Liver (tissue), 9 donors: ENCODE measurements around the gene ABHD17A. TPM values are rescaled to one million over a fixed set of nuclear protein-coding genes. Genes with fewer than 3 reads are reported as not detected.

Source experiments
- DNase-seq: peaks from one replicate; pipeline ENCODE4 v3.0.0-alpha.2; 2017; ENCODE audit warnings: low spot score
- H3K27ac ChIP-seq, 2 donors: one replicate each; pipeline ENCODE4 v1.7.0; 2013; ENCODE audit warnings: inconsistent platforms in 2 of 2, low read length in 2 of 2, control low read depth in 1 of 2, low read depth in 1 of 2, mild to moderate bottlenecking in 1 of 2
- H3K27me3 ChIP-seq, 4 donors: one replicate each; pipeline versions ENCODE4 v1.6.1 to v1.7.0; 2013; ENCODE audit warnings: low read length in 3 of 4, inconsistent platforms in 1 of 4, mild to moderate bottlenecking in 1 of 4, moderate library complexity in 1 of 4; ENCODE audit not compliant: control insufficient read depth in 4 of 4, insufficient read depth in 4 of 4
- H3K36me3 ChIP-seq, 4 donors: one replicate each; pipeline versions ENCODE4 v1.6.1 to v1.7.0; 2013; ENCODE audit warnings: low read length in 3 of 4, mild to moderate bottlenecking in 3 of 4, low read depth in 1 of 4, moderate library complexity in 1 of 4; ENCODE audit not compliant: control insufficient read depth in 4 of 4, insufficient read depth in 3 of 4
- H3K4me1 ChIP-seq, 4 donors: one replicate each; pipeline versions ENCODE4 v1.6.1 to v1.7.0; 2013; ENCODE audit warnings: low read length in 3 of 4, mild to moderate bottlenecking in 3 of 4, moderate library complexity in 1 of 4; ENCODE audit not compliant: control insufficient read depth in 4 of 4, insufficient read depth in 4 of 4
- H3K4me3 ChIP-seq, 3 donors: one replicate each; pipeline versions ENCODE4 v1.6.1 to v1.7.0; 2013; ENCODE audit warnings: low read length in 3 of 3, control low read depth in 1 of 3, low read depth in 1 of 3, mild to moderate bottlenecking in 1 of 3
- H3K9ac ChIP-seq, 2 donors: one replicate each; pipeline ENCODE4 v1.7.0; 2013; ENCODE audit warnings: low read length in 2 of 2, mild to moderate bottlenecking in 2 of 2, moderate library complexity in 2 of 2, control low read depth in 1 of 2, low read depth in 1 of 2
- H3K9me3 ChIP-seq, 4 donors: one replicate each; pipeline versions ENCODE4 v1.6.1 to v1.7.0; 2013; ENCODE audit warnings: low read length in 3 of 4; ENCODE audit not compliant: control insufficient read depth in 4 of 4
- EGR1 ChIP-seq, 2 donors: IDR thresholded peaks; 2 replicates each; pipeline ENCODE4 v1.6.1; 2016 to 2018; ENCODE audit warnings: antibody characterized with exemption in 2 of 2, low read depth in 2 of 2
- FOXA1 ChIP-seq: IDR thresholded peaks from 2 replicates; pipeline ENCODE4 v1.6.1; 2016; ENCODE audit warnings: antibody characterized with exemption
- GABPA ChIP-seq, 2 donors: IDR thresholded peaks in 1 of 2; conservative IDR thresholded peaks in 1 of 2; 2 replicates each; pipeline ENCODE4 v1.6.1; 2016; ENCODE audit warnings: antibody characterized with exemption in 2 of 2, mild to moderate bottlenecking in 1 of 2, moderate library complexity in 1 of 2
- HNF4A ChIP-seq, 2 donors: conservative IDR thresholded peaks; 2 replicates each; pipeline ENCODE4 v1.6.1; 2016; ENCODE audit warnings: antibody characterized with exemption in 2 of 2, mild to moderate bottlenecking in 2 of 2
- HNF4G ChIP-seq: IDR thresholded peaks from 2 replicates; pipeline ENCODE4 v1.6.1; 2016; ENCODE audit warnings: antibody characterized with exemption
- JUND ChIP-seq, 2 donors: IDR thresholded peaks; 2 replicates each; pipeline ENCODE4 v1.6.1; 2016; ENCODE audit warnings: antibody characterized with exemption in 2 of 2
- RAD21 ChIP-seq, 2 donors: IDR thresholded peaks; 2 replicates each; pipeline ENCODE4 v1.6.1; 2016; ENCODE audit warnings: antibody characterized with exemption in 2 of 2, mild to moderate bottlenecking in 2 of 2
- RXRA ChIP-seq, 2 donors: IDR thresholded peaks; 2 replicates each; pipeline ENCODE4 v1.6.1; 2017 to 2018; ENCODE audit warnings: antibody characterized with exemption in 2 of 2, mild to moderate bottlenecking in 1 of 2
- SP1 ChIP-seq: IDR thresholded peaks from 2 replicates; pipeline ENCODE4 v1.6.1; 2018; ENCODE audit warnings: antibody characterized with exemption, mild to moderate bottlenecking
- WGBS: extraction: QIAGEN DNeasy Blood & Tissue Kit; methylation state at CpG from one replicate; pipeline ENCODE4 v1.1.7; 2013; 5-methylcytosine and 5-hydroxymethylcytosine counted together
- polyA plus RNA-seq, 2 donors: library from polyadenylated mRNA; stranded (reverse) in 1 of 2; unstranded in 1 of 2; fragments of 200-250 nt in 1 of 2; fragments of >200 nt in 1 of 2; fragmentation: Nextera tagmentation in 1 of 2; extraction: Ambion mirVana in 1 of 2; gene quantifications; one replicate each; pipeline versions ENCODE4 v1.2.1 to v1.2.3, GENCODE V29; 2013 to 2015
- total RNA-seq, 2 donors: library from RNA; depleted of rRNA; stranded (reverse); fragments of >200 nt; gene quantifications; one replicate each; pipeline ENCODE4 v1.2.3, GENCODE V29; 2014
- TF ChIP-seq, protein P1 (sequence below): IDR thresholded peaks from 2 replicates; pipeline ENCODE4 v1.6.1; 2016; ENCODE audit warnings: antibody characterized with exemption
- TF ChIP-seq, protein P2 (sequence below): IDR thresholded peaks from 2 replicates; pipeline ENCODE4 v1.6.1; 2016; ENCODE audit warnings: antibody characterized with exemption
- TF ChIP-seq, protein P3 (sequence below): IDR thresholded peaks from 2 replicates; pipeline ENCODE4 v1.6.1; 2016; ENCODE audit warnings: antibody characterized with exemption
- TF ChIP-seq, protein P4 (sequence below): IDR thresholded peaks from 2 replicates; pipeline ENCODE4 v1.6.1; 2016; ENCODE audit warnings: antibody characterized with exemption, mild to moderate bottlenecking
- donor health status: healthy.
- donor health status: healthy.
- donor health status: healthy.
- donor health status: healthy.
- donor health status: healthy.

ABHD17A gene
- total and polyA plus RNA-seq, 4 donors, result 8.1 to 30.2 (median 27.0) TPM

DNA sequence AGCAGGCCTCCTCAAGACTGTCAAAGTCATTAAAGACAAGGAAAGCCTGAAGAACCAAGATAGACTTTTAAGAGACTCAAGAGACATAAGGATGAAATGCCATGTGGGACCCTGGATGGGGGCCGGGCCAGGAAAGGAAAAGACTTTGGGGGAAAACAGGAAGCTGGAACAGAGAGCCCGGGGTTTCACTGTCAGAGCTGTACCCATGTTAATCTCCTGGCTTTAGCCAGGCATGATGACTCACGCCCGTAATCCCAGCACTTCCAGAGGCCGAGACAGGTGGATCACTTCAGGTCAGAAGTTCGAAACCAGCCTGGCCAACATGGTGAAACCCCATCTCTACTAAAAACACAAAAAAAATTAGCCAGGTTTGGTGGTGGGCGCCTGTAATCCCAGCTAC is 16.3 kb downstream of the ABHD17A start:
- H3K36me3 ChIP-seq, result peaks cover 0 to 3% (median 0%) of the 10 kb centered on the region in 4 donors
- H3K4me1 ChIP-seq, result peaks cover 32 to 58% (median 45%) of the 10 kb centered on the region in 4 donors

DNA sequence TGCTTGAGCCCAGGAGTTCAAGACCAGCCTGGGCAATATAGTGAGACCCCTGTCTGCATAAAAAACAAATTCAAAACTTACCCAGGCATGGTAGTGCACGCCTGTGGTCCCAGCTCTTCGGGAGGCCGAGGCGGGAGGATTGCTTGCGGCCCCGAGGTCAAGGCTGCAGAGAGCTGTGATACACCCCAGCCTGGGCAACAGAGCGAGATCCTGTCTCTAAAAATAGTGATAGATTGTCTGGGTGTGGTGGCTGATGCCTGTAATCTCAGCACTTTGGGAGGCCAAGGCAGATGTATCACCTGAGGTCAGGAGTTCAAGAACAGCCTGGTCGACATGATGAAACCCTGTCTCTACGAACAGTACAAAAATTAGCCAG is 18.0 kb downstream of the ABHD17A start:
- no peak for TF ChIP-seq RAD21 (IDR thresholded peaks at IDR 0.05)
- TF ChIP-seq, protein P1, sequence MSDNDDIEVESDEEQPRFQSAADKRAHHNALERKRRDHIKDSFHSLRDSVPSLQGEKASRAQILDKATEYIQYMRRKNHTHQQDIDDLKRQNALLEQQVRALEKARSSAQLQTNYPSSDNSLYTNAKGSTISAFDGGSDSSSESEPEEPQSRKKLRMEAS, result no peak
- H3K27me3 ChIP-seq, result no peaks in the 10 kb centered on the region
- WGBS, result 85% methylated on average over 9 of the region's 9 CpGs

More for the DNA sequence above, 16.3 kb downstream of the ABHD17A start:
- 92% methylated on average over 7 of the region's 7 CpGs for WGBS
- no peak for DNase-seq
- Histone ChIP-seq H3K9me3 (no peaks in the 10 kb centered on the region), H3K27ac (no peak overlapping the region), H3K9ac (no peak overlapping the region), H3K4me3 (no peak overlapping the region), H3K27me3 (no peaks in the 10 kb centered on the region)
- TF ChIP-seq EGR1 (IDR thresholded peaks at IDR 0.05; ENCODE audit: low read depth in 2 of 2), result no peak
- TF ChIP-seq HNF4A (conservative IDR thresholded peaks at IDR 0.05), result no peak
- TF ChIP-seq RAD21 (IDR thresholded peaks at IDR 0.05), result no peak
- TF ChIP-seq JUND (IDR thresholded peaks at IDR 0.05), result no peak
- no peak for TF ChIP-seq GABPA (IDR thresholded peaks at IDR 0.05 in 1 of 2, conservative IDR thresholded peaks at IDR 0.05 in 1 of 2)

DNA sequence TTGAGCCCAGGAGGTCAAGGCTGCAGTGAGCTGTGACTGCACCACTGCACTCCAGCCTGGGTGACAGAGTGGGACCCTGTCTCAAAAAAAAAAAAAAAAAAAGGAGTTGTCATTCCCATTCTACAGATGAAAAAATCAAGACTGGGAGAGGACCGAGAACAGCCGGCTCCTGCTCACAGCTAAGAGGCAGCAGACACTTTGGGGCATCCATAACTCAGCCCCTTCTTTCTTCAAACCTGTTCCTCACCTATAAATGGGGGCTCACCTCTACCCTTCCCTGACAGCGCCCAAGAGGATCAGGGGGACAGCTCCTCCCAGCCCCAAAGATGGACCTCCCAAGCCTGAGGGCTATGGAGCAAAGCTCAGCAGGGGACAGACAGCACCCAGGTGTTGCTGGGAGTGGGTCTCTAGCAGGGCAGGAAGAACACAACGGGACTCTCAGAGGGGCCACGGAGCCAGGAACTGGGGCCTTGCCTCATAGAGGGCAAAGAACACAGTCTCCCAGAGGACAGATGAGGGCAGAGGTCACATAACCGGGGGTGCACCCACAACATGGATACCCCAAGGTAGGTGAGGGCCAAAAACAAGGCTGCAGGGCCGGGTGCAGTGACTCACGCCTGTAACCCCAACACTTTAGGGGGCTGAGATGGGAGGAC is 18.5 kb downstream of the ABHD17A start:
- Histone ChIP-seq H3K4me1 (peaks cover 16 to 43% (median 29%) of the 10 kb centered on the region in 4 donors), H3K27ac (no peak overlapping the region), H3K9me3 (no peaks in the 10 kb centered on the region), H3K27me3 (no peaks in the 10 kb centered on the region), H3K4me3 (no peak overlapping the region), H3K36me3 (no peaks in the 10 kb centered on the region), H3K9ac (no peak overlapping the region)
- no peak for DNase-seq
- 69% methylated on average over 8 of the region's 8 CpGs for WGBS
- TF ChIP-seq EGR1 (IDR thresholded peaks at IDR 0.05; ENCODE audit: low read depth in 2 of 2) (no peak), HNF4A (conservative IDR thresholded peaks at IDR 0.05) (peak; percentile 52), RXRA (IDR thresholded peaks at IDR 0.05) (peak in 1 of 2 donors; percentile 42)

More for the DNA sequence above, 18.0 kb downstream of the ABHD17A start:
- no peak overlapping the region for H3K4me3 ChIP-seq
- no peaks in the 10 kb centered on the region for H3K36me3 ChIP-seq
- no peak overlapping the region for H3K27ac ChIP-seq
- no peak overlapping the region for H3K9ac ChIP-seq
- no peak for DNase-seq
- peaks cover 17 to 44% (median 29%) of the 10 kb centered on the region in 4 donors for H3K4me1 ChIP-seq
- no peaks in the 10 kb centered on the region for H3K9me3 ChIP-seq

DNA sequence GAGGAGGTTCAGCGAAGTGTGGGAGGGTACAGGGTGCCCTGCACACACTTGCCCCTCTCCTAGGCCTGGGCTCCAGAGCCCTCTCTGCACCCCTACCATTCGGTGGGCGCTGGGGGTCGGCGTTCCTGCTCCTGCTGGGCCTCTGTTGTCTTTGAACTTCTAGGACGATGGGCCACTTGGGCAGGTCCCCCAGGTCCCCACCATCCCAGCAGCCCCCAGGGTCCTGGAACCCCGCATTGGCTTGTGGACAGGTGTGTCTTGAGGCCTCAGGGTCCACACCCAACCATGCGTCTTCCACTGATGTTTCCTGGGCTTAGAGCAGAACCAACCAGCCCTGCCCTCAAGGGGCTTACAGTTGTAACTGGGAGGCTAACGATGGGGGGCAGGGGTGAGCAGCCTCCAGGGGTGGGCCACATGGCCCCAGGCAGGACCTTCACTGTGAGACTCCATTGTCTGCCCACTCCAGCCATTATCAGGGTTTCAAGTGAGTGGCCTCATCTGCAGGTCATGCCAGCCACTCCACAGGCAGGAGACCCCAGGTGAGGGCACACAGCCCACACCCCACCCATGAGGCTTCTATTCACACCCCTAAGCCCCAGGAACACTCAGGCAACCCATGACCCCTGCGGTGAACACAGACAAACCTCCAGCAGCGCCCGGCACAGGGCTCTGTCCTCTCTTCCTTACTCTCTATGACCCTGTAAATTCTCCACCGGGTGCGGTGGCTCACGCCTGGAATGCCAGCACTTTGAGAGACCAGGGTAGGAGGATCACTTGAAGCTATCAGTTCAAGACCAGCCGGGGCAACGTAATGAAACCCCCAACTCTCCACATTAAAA is 19.9 kb downstream of the ABHD17A start:
- no peaks in the 10 kb centered on the region for H3K9me3 ChIP-seq
- peaks cover 18 to 43% (median 30%) of the 10 kb centered on the region in 4 donors for H3K4me1 ChIP-seq
- H3K9ac ChIP-seq, result peak overlapping the region in 1 of 2 donors; percentile 81
- H3K36me3 ChIP-seq, result no peaks in the 10 kb centered on the region
- H3K27me3 ChIP-seq, result no peaks in the 10 kb centered on the region
- H3K4me3 ChIP-seq, result peak overlapping the region in 1 of 3 donors; percentile 94
- no peak for DNase-seq
- H3K27ac ChIP-seq, result peak overlapping the region; percentile 83 to 96
- WGBS, result 90% methylated on average over 17 of the region's 17 CpGs
- TF ChIP-seq EGR1 (IDR thresholded peaks at IDR 0.05; ENCODE audit: low read depth in 2 of 2) (no peak), SP1 (no peak), FOXA1 (no peak), RXRA (IDR thresholded peaks at IDR 0.05) (no peak), RAD21 (IDR thresholded peaks at IDR 0.05) (no peak), GABPA (IDR thresholded peaks at IDR 0.05 in 1 of 2, conservative IDR thresholded peaks at IDR 0.05 in 1 of 2) (no peak), HNF4G (no peak)
- TF ChIP-seq, protein P2, sequence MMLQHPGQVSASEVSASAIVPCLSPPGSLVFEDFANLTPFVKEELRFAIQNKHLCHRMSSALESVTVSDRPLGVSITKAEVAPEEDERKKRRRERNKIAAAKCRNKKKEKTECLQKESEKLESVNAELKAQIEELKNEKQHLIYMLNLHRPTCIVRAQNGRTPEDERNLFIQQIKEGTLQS, result no peak
- TF ChIP-seq, protein P1, result no peak
- TF ChIP-seq, protein P3, sequence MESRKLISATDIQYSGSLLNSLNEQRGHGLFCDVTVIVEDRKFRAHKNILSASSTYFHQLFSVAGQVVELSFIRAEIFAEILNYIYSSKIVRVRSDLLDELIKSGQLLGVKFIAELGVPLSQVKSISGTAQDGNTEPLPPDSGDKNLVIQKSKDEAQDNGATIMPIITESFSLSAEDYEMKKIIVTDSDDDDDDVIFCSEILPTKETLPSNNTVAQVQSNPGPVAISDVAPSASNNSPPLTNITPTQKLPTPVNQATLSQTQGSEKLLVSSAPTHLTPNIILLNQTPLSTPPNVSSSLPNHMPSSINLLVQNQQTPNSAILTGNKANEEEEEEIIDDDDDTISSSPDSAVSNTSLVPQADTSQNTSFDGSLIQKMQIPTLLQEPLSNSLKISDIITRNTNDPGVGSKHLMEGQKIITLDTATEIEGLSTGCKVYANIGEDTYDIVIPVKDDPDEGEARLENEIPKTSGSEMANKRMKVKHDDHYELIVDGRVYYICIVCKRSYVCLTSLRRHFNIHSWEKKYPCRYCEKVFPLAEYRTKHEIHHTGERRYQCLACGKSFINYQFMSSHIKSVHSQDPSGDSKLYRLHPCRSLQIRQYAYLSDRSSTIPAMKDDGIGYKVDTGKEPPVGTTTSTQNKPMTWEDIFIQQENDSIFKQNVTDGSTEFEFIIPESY, result no peak
- TF ChIP-seq, protein P4, sequence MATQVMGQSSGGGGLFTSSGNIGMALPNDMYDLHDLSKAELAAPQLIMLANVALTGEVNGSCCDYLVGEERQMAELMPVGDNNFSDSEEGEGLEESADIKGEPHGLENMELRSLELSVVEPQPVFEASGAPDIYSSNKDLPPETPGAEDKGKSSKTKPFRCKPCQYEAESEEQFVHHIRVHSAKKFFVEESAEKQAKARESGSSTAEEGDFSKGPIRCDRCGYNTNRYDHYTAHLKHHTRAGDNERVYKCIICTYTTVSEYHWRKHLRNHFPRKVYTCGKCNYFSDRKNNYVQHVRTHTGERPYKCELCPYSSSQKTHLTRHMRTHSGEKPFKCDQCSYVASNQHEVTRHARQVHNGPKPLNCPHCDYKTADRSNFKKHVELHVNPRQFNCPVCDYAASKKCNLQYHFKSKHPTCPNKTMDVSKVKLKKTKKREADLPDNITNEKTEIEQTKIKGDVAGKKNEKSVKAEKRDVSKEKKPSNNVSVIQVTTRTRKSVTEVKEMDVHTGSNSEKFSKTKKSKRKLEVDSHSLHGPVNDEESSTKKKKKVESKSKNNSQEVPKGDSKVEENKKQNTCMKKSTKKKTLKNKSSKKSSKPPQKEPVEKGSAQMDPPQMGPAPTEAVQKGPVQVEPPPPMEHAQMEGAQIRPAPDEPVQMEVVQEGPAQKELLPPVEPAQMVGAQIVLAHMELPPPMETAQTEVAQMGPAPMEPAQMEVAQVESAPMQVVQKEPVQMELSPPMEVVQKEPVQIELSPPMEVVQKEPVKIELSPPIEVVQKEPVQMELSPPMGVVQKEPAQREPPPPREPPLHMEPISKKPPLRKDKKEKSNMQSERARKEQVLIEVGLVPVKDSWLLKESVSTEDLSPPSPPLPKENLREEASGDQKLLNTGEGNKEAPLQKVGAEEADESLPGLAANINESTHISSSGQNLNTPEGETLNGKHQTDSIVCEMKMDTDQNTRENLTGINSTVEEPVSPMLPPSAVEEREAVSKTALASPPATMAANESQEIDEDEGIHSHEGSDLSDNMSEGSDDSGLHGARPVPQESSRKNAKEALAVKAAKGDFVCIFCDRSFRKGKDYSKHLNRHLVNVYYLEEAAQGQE, result no peak
